Thyroid gland (tissue), 4 donors: ENCODE data around the gene SLC6A17.

Experiments
- CTCF ChIP-seq, 6 experiments: fragments of 200-600 bp in 3 of 6; fragments of 450-650 bp in 3 of 6; sonication (generic) in 3 of 6; IDR thresholded peaks; one replicate each; pipeline ENCODE4 v1.5.1; 2016 to 2019; ENCODE audit warnings: antibody characterized with exemption in 6 of 6, mild to moderate bottlenecking in 2 of 6, inconsistent platforms in 1 of 6, moderate library complexity in 1 of 6
- POLR2A ChIP-seq, 2 donors: fragments of 450-650 bp; IDR thresholded peaks; one replicate each; pipeline ENCODE4 v1.6.1; 2017; ENCODE audit warnings: antibody characterized with exemption in 2 of 2, mild to moderate bottlenecking in 2 of 2, moderate library complexity in 1 of 2

DNA sequence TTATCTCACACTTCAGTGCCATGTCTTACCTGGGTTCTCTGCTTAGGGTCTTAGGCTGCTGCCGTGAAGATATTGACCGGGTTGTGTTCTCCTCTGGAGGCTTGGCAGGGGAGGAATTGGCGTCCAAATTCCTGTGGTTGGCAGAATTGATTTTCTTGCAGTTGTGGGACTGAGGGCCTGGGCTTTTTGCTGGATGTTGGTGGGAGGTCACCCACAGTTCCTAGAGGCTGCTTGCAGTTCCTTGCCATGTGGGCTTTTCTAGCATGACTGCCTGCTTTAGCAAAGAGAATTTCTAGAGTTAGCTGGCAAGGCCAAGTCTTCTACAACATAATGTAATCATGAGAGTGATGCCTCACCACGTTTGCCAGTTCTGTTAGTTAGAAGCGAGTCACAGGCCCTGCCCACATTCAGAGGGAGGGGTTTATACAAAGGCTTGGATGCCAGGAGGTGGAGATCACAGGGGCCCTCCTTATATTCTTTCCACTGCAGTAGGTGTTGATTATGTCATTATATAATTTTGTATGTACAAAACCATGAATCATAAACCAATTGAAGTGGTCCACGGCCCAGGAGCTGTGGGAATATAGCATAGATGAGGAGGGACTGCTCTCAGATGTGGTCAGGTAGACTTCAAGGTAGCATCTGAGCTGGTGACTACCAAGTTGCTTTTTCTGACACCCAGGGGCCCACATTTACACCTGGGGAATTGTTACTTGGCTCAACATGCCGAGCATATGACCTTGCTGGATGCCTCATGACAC is 31.5 kb upstream of the SLC6A17 start:
- no peak for TF ChIP-seq CTCF (IDR thresholded peaks at IDR 0.05)
- no peak for TF ChIP-seq POLR2A (IDR thresholded peaks at IDR 0.05)
